ENCODE measurements around the gene SMYD3. TPM values are rescaled to one million over a fixed set of nuclear protein-coding genes. Genes with fewer than 3 reads are reported as not detected.

SMYD3 gene
- total RNA-seq, 1 donor: 171 TPM

- Histone ChIP-seq H3K4me1 (ENCODE audit: insufficient read depth, low read length) (no peaks in the 10 kb centered on the region), H3K36me3 (ENCODE audit: insufficient read depth, low read length) (no peaks in the 10 kb centered on the region), H2AFZ (ENCODE audit: low read length) (no peak overlapping the region), H3K4me2 (ENCODE audit: insufficient read depth, low read length) (no peak overlapping the region), H3K9me3 (ENCODE audit: low read depth, low read length) (peaks cover 4% of the 10 kb centered on the region), H3K4me3 (ENCODE audit: insufficient read depth, low read length) (no peak overlapping the region), H3K27me3 (ENCODE audit: insufficient read depth, low read length) (peaks cover 9% of the 10 kb centered on the region), H4K20me1 (ENCODE audit: insufficient read depth, low read length) (no peaks in the 10 kb centered on the region), H3K79me2 (ENCODE audit: insufficient read depth, low read length) (no peaks in the 10 kb centered on the region), H3K27ac (ENCODE audit: low read depth, low read length) (no peak overlapping the region)
- DNase-seq (ENCODE audit: insufficient read length, low spot score, missing footprints): no peak
- TF ChIP-seq, protein P1, sequence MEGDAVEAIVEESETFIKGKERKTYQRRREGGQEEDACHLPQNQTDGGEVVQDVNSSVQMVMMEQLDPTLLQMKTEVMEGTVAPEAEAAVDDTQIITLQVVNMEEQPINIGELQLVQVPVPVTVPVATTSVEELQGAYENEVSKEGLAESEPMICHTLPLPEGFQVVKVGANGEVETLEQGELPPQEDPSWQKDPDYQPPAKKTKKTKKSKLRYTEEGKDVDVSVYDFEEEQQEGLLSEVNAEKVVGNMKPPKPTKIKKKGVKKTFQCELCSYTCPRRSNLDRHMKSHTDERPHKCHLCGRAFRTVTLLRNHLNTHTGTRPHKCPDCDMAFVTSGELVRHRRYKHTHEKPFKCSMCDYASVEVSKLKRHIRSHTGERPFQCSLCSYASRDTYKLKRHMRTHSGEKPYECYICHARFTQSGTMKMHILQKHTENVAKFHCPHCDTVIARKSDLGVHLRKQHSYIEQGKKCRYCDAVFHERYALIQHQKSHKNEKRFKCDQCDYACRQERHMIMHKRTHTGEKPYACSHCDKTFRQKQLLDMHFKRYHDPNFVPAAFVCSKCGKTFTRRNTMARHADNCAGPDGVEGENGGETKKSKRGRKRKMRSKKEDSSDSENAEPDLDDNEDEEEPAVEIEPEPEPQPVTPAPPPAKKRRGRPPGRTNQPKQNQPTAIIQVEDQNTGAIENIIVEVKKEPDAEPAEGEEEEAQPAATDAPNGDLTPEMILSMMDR (IDR thresholded peaks at IDR 0.05; ENCODE audit: extremely low read depth, low read depth, low read length): no peak
These were observed 23.4 kb upstream of the SMYD3 start for GRCh38 chr1:246530482-246530881.

GRCh38 chr1:246528933-246529731, 22.1 kb upstream of the SMYD3 start:
- Histone ChIP-seq H3K27ac (ENCODE audit: low read depth, low read length) (no peak overlapping the region), H3K4me2 (ENCODE audit: insufficient read depth, low read length) (no peak overlapping the region), H3K4me1 (ENCODE audit: insufficient read depth, low read length) (no peaks in the 10 kb centered on the region), H4K20me1 (ENCODE audit: insufficient read depth, low read length) (no peaks in the 10 kb centered on the region), H3K4me3 (ENCODE audit: insufficient read depth, low read length) (no peak overlapping the region), H2AFZ (ENCODE audit: low read length) (no peak overlapping the region), H3K36me3 (ENCODE audit: insufficient read depth, low read length) (no peaks in the 10 kb centered on the region), H3K27me3 (ENCODE audit: insufficient read depth, low read length) (peaks cover 6% of the 10 kb centered on the region), H3K79me2 (ENCODE audit: insufficient read depth, low read length) (no peaks in the 10 kb centered on the region), H3K9me3 (ENCODE audit: low read depth, low read length) (peaks cover 4% of the 10 kb centered on the region)
- TF ChIP-seq, protein P1 (IDR thresholded peaks at IDR 0.05; ENCODE audit: extremely low read depth, low read depth, low read length): no peak
- no peak for DNase-seq (ENCODE audit: insufficient read length, low spot score, missing footprints)

GRCh38 chr1:246527402-246528088, 20.5 kb upstream of the SMYD3 start:
- no peak for DNase-seq (ENCODE audit: insufficient read length, low spot score, missing footprints)
- Histone ChIP-seq H3K4me2 (ENCODE audit: insufficient read depth, low read length) (no peak overlapping the region), H3K4me3 (ENCODE audit: insufficient read depth, low read length) (no peak overlapping the region), H3K27ac (ENCODE audit: low read depth, low read length) (no peak overlapping the region), H3K27me3 (ENCODE audit: insufficient read depth, low read length) (no peaks in the 10 kb centered on the region), H3K4me1 (ENCODE audit: insufficient read depth, low read length) (no peaks in the 10 kb centered on the region), H3K36me3 (ENCODE audit: insufficient read depth, low read length) (no peaks in the 10 kb centered on the region), H3K9me3 (ENCODE audit: low read depth, low read length) (peaks cover 4% of the 10 kb centered on the region), H4K20me1 (ENCODE audit: insufficient read depth, low read length) (no peaks in the 10 kb centered on the region), H3K79me2 (ENCODE audit: insufficient read depth, low read length) (no peaks in the 10 kb centered on the region), H2AFZ (ENCODE audit: low read length) (peak overlapping the region; percentile 41)
- TF ChIP-seq, protein P1 (IDR thresholded peaks at IDR 0.05; ENCODE audit: extremely low read depth, low read depth, low read length): no peak

DNA sequence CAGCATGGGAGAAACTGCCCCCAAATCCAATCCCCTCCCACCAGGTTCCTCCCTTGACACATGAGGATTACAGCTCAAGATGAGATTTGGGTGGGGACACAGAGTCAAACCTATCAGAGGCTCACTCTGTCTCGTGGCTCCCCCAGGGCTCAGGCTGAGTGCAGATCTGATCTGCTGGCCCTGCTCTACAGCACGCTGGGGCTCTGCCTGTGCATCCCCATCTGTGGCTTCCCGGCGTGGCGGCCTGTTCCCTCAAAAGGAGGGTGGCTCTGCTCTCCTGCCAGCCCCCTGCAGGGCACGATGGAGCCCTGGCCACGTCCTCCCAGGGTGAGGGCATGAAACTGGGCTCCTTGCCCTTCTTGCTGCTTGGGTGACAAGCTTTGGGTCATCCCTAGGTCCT, 19.8 kb upstream of the SMYD3 start:
- Histone ChIP-seq H2AFZ (ENCODE audit: low read length) (peak overlapping the region; percentile 41), H3K9me3 (ENCODE audit: low read depth, low read length) (peaks cover 4% of the 10 kb centered on the region), H3K4me3 (ENCODE audit: insufficient read depth, low read length) (no peak overlapping the region), H3K4me1 (ENCODE audit: insufficient read depth, low read length) (no peaks in the 10 kb centered on the region), H3K79me2 (ENCODE audit: insufficient read depth, low read length) (no peaks in the 10 kb centered on the region), H3K27me3 (ENCODE audit: insufficient read depth, low read length) (no peaks in the 10 kb centered on the region), H3K36me3 (ENCODE audit: insufficient read depth, low read length) (no peaks in the 10 kb centered on the region), H3K4me2 (ENCODE audit: insufficient read depth, low read length) (no peak overlapping the region), H3K27ac (ENCODE audit: low read depth, low read length) (no peak overlapping the region), H4K20me1 (ENCODE audit: insufficient read depth, low read length) (no peaks in the 10 kb centered on the region)
- no peak for DNase-seq (ENCODE audit: insufficient read length, low spot score, missing footprints)
- TF ChIP-seq, protein P1 (IDR thresholded peaks at IDR 0.05; ENCODE audit: extremely low read depth, low read depth, low read length): no peak
